PC-9 (cell line): ENCODE measurements around the gene ZFAND2B.

Source experiments
- CTCF ChIP-seq: fragments of 200-600 bp; sonication (generic); conservative IDR thresholded peaks from 2 replicates; pipeline ENCODE4 v1.6.1; 2017; ENCODE audit warnings: mixed run types, antibody characterized with exemption, mild to moderate bottlenecking, moderate library complexity
- EZH2 ChIP-seq: fragments of 200-600 bp; sonication (generic); IDR thresholded peaks from 2 replicates; pipeline ENCODE4 v1.8.0; 2017; ENCODE audit warnings: antibody characterized with exemption, low read depth

DNA sequence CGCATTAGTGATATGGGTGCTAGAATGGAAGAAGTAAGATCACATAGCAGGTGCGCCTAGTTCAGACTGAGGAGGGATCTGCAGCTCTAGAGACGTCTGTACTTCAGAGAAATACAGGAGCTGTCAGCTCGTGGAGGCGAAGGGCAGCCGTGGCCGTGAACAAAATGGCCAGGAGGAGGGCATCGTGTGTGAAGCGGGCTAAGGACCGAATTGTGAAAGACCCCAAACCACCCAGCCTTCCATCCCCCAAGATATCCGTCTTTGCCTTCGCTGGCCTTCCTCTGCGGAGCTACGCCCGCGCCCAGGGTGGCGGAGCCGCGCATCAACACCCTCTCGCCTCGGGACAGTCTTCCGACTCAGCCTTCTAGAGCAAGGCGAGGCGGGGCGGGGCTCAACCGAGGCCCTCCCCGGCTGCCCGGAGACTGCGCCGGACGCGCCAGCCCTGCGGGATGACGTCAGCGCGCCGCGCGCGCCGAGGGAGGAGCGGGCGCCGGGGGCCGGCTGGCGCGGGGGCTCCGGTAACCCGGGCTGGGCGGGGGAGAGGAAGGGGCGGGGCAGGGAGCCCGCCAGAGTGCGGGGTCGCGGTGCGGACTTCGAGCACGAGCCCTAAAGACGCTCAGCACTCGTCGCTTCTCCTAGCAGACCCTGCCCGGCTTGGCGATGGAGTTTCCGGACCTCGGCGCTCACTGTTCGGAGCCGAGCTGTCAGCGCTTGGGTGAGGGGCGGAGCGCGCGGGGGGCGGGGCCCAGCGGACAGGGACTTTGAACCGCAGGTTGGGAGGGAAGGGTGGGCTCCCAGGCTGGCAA lies at the start of gene ZFAND2B:
- TF ChIP-seq CTCF (no peak), EZH2 (no peak)
